Stimulated activated CD4-positive, alpha-beta T cell treated with anti-CD3 and anti-CD28 coated beads, Interleukin-1b, Interleukin-23, amount 100 ng/mL, for 24 hours (primary cell): ENCODE measurements around the gene NFATC1.

ENCODE experiments used
- DNase-seq, 4 experiments: peaks; one replicate each; pipeline ENCODE4 v3.0.0-alpha.2; 2020; ENCODE audit warnings: low read depth in 4 of 4, low spot score in 1 of 4

NFATC1 gene

GRCh38 chr18:79486356-79487182, 90.8 kb downstream of the NFATC1 start:
- DNase-seq: no peak

DNA sequence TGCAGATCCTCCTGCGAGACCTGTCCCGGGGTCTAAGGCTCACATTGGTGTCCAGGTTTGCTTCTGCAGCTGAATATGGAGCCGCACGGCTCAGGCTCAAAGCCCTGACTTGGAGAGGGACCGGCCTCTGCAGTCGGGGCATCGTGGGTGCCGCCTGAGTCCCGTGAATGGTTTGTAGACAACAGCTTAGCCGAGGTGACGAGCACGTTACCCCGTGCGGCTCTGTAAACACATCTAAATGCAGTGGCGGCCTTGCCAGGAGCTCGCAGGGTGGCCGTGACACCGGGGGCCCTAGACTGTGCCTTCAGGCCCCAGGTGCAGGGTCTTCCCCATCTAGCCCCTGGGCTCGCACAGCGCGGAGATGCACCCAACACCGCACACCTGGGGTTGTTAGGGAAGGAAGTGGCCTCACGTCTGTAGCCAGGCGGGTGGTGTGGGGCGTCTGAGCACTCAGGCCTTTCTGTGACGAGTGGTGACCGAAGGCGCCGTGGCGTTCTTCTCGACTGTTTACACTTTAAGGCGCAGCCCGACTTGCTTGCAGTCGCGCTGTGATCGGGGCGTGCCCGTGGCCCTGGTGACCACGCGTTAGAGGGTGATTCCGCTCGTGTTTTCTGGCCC, 91.6 kb downstream of the NFATC1 start:
- DNase-seq: no peak

GRCh38 chr18:79487801-79488201, 92.1 kb downstream of the NFATC1 start:
- no peak for DNase-seq

DNA sequence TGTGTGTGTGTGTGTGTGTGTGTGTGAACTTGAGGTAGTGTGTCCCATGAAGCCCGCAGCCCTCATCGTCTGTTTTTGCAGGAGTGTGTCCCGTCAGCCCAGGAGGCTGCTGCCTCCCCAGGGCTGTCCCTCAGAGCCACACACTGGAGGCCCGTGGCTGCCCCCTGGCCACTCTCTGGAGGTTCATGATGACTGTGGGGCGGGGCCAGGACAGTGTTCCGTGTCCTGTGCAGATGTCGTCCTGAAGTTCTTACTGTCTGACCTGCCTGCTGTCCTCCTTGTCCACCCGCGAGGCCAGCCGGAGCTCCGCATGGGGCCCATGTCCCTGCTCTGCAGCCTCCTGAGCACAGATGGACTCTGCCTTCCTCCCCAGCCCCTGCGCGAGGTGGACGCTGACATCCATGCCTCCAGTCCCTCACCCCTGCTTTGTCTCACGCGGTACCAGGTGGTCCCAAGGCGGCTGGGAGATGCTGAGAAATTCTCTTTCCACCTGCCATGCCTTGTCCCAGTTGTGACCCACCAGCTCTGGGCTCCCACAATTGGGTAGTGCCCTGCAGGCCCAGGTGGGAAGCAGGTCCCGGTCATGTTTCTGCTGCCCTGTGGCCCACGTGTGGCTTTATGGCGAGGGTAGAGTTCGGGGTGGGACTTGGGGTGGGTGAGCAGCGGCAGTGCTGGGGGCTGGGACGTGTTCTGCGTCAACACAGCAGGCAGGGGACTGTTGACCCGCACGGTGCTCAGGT, 92.8 kb downstream of the NFATC1 start:
- no peak for DNase-seq

DNA sequence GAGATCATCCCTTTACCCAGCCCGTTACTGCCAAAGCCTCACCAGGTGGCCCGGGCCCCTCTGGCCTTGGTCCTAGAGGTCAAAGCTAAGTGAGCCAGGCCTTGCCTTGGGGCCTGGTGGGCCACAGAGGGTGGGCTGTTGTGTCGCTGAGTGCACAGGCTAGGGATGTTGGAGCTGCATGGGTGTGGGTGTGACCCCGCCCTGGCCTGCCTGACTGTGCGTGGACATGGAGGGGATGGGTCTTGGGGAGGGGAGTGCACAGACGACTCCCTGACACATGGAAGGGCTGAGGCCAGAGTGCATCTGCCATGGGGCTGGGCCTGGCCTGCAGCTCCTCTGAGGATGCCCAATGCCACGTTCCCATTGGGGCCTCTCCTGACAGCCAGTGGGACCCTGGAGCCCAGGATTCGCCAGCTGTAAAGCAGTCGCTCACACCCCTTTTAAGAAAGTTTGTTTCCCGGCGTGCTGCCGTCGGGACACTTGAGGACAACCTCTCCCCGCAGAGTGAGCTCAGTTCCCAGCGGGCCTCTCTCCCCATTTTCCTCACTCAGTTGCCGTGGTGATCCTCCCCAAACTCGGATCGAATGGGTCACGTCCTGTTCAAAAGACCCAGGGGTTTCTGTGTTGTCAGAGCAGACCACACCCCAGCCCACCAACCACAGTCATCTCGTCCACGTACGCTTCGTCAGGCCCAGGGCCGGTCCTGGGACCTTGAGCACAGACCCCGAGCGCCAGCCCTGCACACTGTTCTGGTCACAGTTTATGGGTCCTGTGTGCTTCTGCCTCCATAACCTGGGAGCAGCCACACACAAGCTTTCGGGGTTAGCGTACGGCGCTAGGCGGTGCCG, 93.5 kb downstream of the NFATC1 start:
- no peak for DNase-seq

GRCh38 chr18:79489899-79490625, 94.3 kb downstream of the NFATC1 start:
- no peak for DNase-seq

GRCh38 chr18:79490626-79491041, 94.9 kb downstream of the NFATC1 start:
- no peak for DNase-seq

DNA sequence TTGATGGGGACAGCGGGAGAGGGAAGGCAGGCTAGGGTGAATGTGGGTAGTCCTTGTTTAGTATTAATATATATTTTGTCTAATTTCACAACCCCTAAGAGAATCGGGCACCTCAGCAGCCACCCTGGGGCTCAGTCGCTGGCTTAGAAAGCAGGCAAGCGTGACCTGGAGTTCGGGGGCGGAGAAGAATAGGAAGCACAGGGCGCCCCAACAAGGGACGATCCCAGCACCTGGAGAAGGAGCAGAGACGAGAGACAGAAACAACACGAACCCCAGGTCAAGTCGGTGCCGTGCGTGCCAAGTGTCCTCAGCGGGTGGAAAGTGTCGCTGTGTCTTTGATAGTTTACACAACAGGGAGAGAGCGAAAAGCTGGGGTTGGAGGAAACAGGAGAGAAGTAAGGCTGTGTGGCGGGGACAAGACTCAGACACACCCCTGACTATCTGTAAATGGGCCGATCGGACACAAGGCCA, 95.4 kb downstream of the NFATC1 start:
- no peak for DNase-seq

DNA sequence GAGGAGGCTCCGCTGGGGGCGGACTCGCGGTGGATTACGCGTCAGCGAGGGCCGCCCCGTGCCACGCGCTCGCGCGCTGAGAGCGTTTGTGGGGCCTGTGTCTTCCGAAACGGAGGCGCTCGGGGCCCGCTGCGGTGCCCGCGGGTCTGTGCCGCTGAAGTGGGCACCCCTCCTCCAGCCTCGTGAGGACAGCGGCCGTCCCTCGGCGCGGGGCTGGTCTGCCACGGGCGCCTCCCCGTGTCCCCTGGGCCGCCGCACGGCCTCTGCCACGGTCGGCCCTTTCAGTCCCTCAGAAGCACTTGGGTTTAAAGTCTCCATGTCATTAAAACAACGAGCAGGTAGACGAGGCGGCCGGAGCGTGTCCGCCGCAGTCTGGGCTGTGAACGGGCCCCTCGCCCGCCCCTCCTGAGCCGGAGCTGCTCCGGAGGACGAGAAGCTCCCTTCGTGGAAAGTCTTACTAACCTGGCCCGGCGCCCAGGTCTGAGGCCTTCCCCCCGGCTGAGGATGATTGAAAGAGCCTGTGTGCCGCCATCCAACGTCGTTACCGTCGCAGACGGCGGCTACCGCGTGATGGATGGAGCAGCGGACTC, 97.6 kb downstream of the NFATC1 start:
- no peak for DNase-seq

DNA sequence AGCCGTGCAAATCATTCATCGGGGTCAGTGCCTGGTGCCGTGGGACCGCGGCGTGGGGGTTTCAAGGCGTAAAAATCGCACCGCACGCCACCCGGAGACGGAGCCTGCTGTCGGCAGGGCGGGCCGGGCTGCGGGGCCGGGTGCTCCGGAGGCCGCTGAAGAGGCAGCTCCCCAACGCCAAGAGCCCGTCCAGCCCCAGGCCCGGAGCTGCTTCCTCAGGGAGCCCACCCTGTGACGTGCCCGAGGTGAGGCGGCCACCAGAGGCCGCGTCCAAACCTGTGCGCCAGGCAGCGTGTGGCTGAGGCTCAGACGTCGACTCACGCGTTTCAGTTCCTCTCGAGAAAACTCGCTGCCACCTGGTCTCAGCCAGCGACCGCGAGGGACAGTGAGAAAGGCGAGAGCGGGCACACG, 98.1 kb downstream of the NFATC1 start:
- no peak for DNase-seq

DNA sequence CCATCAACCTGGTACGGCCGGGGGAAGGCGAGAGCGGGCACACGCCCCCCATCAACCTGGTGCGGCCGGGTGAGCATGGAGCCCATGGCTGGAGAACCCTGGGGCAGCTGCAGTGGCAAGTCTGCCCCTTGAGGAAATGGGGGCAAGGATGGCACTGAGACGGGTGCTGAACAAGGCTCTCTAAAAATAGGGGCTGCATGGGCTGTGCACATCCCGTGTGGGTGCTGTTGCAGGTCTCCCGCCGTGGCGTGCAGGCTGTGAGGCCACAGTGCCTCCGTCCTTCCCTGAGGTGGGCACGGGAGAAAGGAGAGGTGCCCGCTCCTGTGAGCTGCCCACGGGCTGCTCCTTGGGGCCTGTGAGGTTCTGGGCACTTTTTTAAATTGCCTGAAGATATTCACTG, 99.2 kb downstream of the NFATC1 start:
- no peak for DNase-seq

- no peak for DNase-seq
These were observed 99.9 kb downstream of the NFATC1 start for GRCh38 chr18:79495591-79496071.

GRCh38 chr18:79496237-79496977, 100.7 kb downstream of the NFATC1 start:
- DNase-seq: no peak

GRCh38 chr18:79496978-79497637, 101.4 kb downstream of the NFATC1 start:
- DNase-seq: no peak

DNA sequence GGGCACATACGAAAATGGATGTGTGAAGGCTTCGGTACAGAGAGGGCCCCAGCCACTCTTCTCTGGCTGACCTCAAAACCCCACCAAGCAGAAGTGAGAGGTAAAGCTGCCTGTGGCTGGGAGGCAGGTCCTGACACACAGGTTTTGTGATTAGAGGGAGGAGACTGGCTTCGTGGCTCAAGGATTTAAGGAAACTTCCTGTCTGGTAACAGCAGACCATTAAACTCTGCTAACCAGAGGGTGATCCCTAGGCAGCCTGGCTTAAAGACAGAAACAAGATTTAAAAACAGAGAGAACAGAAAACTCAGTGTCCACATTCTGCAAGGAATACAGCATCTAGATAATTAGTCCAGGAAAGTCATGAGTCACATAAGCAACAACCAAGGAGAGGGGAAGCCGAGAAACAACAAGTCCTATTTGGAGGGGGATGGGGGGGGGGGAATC, 101.9 kb downstream of the NFATC1 start:
- DNase-seq: no peak

- no peak for DNase-seq
These were observed 102.9 kb downstream of the NFATC1 start for GRCh38 chr18:79498662-79499061.

GRCh38 chr18:79501006-79501405, 105.3 kb downstream of the NFATC1 start:
- DNase-seq: no peak

DNA sequence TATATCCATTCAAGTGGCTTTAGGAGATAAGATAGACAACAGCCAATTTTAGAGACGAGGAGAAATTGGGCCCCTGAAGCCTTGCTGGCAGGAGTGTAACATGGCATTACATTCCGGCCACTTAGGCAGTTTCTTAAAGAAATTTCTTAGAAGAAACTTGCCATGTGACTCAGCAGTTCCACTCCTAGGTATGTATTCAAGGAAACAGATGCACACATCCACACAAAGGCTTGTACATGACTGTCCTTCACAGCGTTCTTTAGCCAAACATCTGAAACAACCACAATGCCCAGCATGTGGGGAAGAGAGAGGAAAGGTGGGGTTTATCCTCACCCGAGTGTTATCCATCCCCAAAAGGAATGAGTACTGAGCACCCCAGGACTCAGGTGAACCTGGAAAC, 107.1 kb downstream of the NFATC1 start:
- DNase-seq: no peak
